ENCODE results near the gene DEUP1.

DNA sequence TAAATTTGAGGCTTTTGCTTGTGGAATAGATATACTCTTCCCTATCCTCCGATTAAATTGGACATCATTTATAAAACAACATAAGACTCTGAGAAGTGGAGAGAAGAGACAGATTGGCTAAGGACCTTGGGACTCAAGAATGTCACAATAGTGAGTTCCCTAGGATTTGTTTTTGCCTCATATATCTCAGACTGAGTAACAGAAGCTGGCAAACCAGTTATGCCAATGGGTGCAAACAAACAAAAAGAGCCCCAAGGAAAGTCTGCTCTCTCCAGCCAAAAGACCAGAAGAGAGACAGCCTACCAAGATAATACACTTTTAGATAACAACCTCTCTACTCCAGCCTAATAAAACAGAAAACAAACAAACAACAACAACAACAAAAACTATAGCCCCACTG lies 28.9 kb downstream of the DEUP1 start:
- TF ChIP-seq POLR2A (IDR thresholded peaks at IDR 0.05) (no peak), EP300 (IDR thresholded peaks at IDR 0.05) (no peak)
